ENCODE data around the gene ZBTB20. TPM values are rescaled to one million over a fixed set of nuclear protein-coding genes. Genes with fewer than 3 reads are reported as not detected.

Gene ZBTB20
- total and polyA plus RNA-seq, 10 donors: 0.32 to 89.7 (median 71.8) TPM

DNA sequence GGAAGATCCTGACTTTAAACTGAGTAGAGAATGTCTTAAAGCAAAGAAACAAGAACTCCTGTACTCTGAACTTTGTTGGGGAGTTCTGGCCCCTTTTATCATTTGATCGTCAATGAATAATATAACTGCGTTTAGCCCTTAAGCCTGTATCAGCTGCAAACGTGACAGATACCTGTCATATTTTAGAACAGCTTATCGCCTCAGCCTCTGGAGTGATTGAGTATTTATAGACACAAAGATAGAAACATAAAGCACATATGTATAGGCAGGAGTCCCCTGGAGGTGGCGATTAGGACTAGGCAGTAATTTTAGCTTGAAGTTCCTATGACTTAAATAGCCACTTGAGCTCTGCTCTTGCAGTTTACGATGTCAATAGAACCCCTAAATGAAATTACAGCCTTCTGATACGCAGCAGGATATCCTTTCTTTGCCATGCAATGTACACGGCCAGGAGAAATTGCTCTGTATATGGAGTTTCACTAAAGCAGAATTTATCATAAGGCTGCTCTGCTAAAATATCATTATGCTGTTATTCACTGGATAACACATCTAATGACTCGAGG is 531.5 kb downstream of the ZBTB20 start:
- intact Hi-C loops (cut with DNase I; ENCODE audit: low total_unique reads): no loop called here
- no peak for DNase-seq
- Histone ChIP-seq H3K4me1 (no peaks in the 10 kb centered on the region), H3K36me3 (no peaks in the 10 kb centered on the region), H3K4me3 (no peak overlapping the region), H3K9me3 (no peaks in the 10 kb centered on the region), H3K27me3 (replicated peaks in 1 of 7) (no peaks in the 10 kb centered on the region), H3K27ac (no peak overlapping the region)
- no peak for TF ChIP-seq CTCF (IDR thresholded peaks at IDR 0.05 in 8 of 11, conservative IDR thresholded peaks at IDR 0.05 in 3 of 11)
- no peak for TF ChIP-seq POLR2A (IDR thresholded peaks at IDR 0.05)
- TF ChIP-seq POLR2AphosphoS5 (IDR thresholded peaks at IDR 0.05): no peak
- WGBS, 5 donors: 85 to 92% (median 88%) methylated on average over 9 of the region's 9 CpGs

- Histone ChIP-seq H3K4me1 (no peaks in the 10 kb centered on the region), H3K27me3 (replicated peaks in 1 of 7) (no peaks in the 10 kb centered on the region), H3K36me3 (no peaks in the 10 kb centered on the region), H3K9me3 (no peaks in the 10 kb centered on the region), H3K27ac (no peak overlapping the region), H3K4me3 (no peak overlapping the region)
- no peak for DNase-seq
- intact Hi-C loops (cut with DNase I; ENCODE audit: low total_unique reads): no loop called here
- WGBS, 5 donors: 90 to 98% (median 95%) methylated on average over 4 of the region's 4 CpGs
- TF ChIP-seq POLR2A (IDR thresholded peaks at IDR 0.05) (no peak), CTCF (IDR thresholded peaks at IDR 0.05 in 8 of 11, conservative IDR thresholded peaks at IDR 0.05 in 3 of 11) (no peak), POLR2AphosphoS5 (IDR thresholded peaks at IDR 0.05) (no peak)
These were observed 537.0 kb downstream of the ZBTB20 start for GRCh38 chr3:114609973-114610630.

DNA sequence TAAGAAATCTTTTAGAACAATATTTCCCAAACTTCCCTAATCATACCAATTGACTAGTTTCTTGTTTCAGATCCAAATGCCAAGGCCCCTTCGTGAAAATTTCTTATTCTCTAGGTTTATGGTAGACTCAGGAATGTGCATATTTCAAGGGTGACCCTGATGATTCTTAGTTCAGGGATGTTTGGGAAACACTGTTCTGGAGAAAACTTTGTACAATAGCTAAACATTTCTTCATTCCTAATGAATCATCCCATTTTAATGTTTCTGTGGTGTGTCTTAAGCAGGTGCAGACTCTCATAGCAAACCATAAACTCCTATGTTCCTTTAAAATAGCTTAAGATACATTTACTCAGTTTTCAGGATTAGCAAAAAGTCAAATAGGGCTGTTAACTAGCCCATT is 538.8 kb downstream of the ZBTB20 start:
- Histone ChIP-seq H3K4me3 (no peak overlapping the region), H3K27ac (no peak overlapping the region), H3K36me3 (no peaks in the 10 kb centered on the region), H3K27me3 (replicated peaks in 1 of 7) (no peaks in the 10 kb centered on the region), H3K4me1 (no peaks in the 10 kb centered on the region), H3K9me3 (no peaks in the 10 kb centered on the region)
- intact Hi-C loops (cut with DNase I; ENCODE audit: low total_unique reads): no loop called here
- DNase-seq: no peak
- WGBS, 5 donors: 84 to 96% (median 89%) methylated on average over 1 of the region's 1 CpG
- no peak for TF ChIP-seq POLR2A (IDR thresholded peaks at IDR 0.05)
- TF ChIP-seq CTCF (IDR thresholded peaks at IDR 0.05 in 8 of 11, conservative IDR thresholded peaks at IDR 0.05 in 3 of 11): no peak
- no peak for TF ChIP-seq POLR2AphosphoS5 (IDR thresholded peaks at IDR 0.05)

DNA sequence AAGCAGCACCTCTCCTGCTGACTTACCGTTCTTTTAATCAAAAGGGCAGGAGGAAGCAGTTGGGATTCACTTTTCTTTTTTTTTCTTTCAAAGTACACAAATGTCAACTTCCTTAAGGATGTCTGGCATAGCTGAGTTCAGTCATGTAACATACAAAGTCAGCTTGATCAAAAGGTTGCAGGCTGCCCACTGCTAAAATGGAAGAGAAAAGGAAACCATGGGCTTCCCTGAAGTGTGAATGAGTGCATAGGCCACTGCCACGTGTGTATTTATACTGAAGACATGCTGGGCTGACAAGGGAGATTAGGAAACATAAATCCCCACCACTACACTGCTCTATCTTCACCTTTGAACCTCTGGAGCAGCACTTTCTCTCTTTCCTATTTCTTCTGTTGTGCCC is 540.8 kb downstream of the ZBTB20 start:
- no peaks in the 10 kb centered on the region for H3K27me3 ChIP-seq (replicated peaks in 1 of 7)
- H3K27ac ChIP-seq: no peak overlapping the region
- DNase-seq: no peak
- intact Hi-C loops (cut with DNase I; ENCODE audit: low total_unique reads): no loop called here
- TF ChIP-seq POLR2A (IDR thresholded peaks at IDR 0.05) (no peak), CTCF (IDR thresholded peaks at IDR 0.05 in 8 of 11, conservative IDR thresholded peaks at IDR 0.05 in 3 of 11) (no peak), POLR2AphosphoS5 (IDR thresholded peaks at IDR 0.05) (no peak)
- H3K36me3 ChIP-seq: no peaks in the 10 kb centered on the region
- no peaks in the 10 kb centered on the region for H3K4me1 ChIP-seq
- no peak overlapping the region for H3K4me3 ChIP-seq
- WGBS, 5 donors: 19 to 26% (median 21%) methylated on average over 2 of the region's 2 CpGs
- H3K9me3 ChIP-seq: no peaks in the 10 kb centered on the region

Data from spleen (tissue), 11 donors.